ENCODE data around the gene RAB44. TPM values are rescaled to one million over a fixed set of nuclear protein-coding genes. Genes with fewer than 3 reads are reported as not detected.

The RAB44 gene
- total RNA-seq, 6 experiments from 2014 or later, result 0.05 to 0.07 (median 0.07) TPM; not detected in 3

DNA sequence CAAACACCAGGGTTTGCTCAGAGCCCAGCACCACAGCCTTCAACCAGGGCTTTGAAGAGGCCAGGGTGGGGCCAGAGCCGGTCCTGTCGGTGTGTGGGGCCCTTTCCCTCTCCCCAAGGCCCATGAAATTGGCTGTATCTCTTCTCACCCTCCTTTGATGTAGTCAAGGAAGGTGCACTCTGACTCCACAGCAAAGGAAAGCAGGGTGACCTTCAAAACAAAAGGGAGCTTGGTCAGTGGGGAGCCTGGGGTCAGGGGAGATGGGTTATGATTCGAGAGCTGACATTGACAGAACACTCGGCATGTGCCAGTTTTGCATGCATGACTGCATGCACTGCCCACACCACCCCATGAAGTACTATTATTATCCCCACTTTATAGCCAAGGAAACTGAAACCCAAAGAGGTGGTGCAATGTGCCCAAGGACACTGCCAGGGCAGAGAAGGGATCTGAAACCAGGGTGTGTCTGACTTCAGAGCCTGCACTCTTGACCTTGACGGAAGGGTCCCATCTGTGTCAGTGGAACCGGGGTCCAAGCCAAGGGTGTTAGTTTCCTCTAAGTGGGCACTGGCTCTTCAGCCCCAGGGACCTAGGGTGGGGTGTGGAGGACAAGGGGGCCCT lies 55.4 kb downstream of the RAB44 start:
- no peak overlapping the region for H3K27ac ChIP-seq

DNA sequence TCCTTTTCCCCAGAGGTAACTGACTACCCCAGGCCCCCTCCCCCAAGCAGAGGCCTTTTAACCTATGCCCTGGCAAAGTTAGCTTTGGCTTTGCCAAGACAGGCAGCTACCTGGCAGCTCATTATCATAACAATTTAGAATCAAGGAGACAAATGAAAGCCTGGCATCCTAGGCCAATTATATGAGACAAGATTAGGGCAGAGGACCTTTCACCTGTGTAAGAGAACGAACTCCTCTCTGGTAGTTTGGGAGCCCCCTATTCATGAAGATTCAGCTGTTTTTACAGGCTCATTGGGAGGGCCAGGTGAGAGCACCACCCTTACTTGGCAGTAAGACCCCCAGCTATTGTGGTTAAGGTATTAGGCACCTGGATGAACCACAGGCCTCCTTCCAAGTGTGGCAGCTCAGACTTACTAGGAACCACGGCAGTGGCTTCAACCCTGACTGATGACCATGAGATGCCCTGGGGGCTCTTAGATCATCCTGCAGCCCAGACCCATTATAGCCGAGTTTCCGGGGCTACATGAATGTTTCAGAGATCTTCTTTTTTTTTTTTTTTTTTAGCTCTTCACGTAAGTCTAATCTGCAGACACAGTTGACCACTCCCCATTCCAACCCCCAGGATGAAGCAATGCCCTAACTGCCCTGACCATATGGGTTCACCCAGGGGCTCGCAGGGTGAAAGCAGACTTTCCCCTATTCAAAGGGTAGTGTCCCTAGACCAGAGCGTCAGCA lies 56.2 kb downstream of the RAB44 start:
- intact Hi-C loops (cut with DNase I), result loop anchor here in 1 of 2 donors (10.0 kb wide), 1 partner anchor 139 kb away; no protein-coding TSS in a partner anchor
- Histone ChIP-seq H3K27me3 (no peaks in the 10 kb centered on the region), H3K27ac (no peak overlapping the region), H3K36me3 (no peaks in the 10 kb centered on the region), H3K9me3 (no peaks in the 10 kb centered on the region), H3K4me3 (no peak overlapping the region), H3K4me1 (no peaks in the 10 kb centered on the region)
- DNase-seq, result no peak
- WGBS (ENCODE audit: insufficient coverage, low coverage, low lambda C conversion rate, missing lambda C conversion rate), result 71% methylated on average over 3 of the region's 7 CpGs
- no peak for ATAC-seq
- no peak for TF ChIP-seq CTCF (IDR thresholded peaks at IDR 0.05)
- TF ChIP-seq POLR2A (IDR thresholded peaks at IDR 0.05), result no peak

More for the DNA sequence above, 55.4 kb downstream of the RAB44 start:
- intact Hi-C loops (cut with DNase I), result loop anchor here in 1 of 2 donors (10.0 kb wide), 1 partner anchor 138 kb away; no protein-coding TSS in a partner anchor
- Histone ChIP-seq H3K9me3 (no peaks in the 10 kb centered on the region), H3K4me1 (no peaks in the 10 kb centered on the region), H3K36me3 (no peaks in the 10 kb centered on the region), H3K4me3 (no peak overlapping the region), H3K27me3 (no peaks in the 10 kb centered on the region)
- ATAC-seq (peak in 3 of 4 donors; percentile 16 to 42 (median 33)), DNase-seq (no peak)
- TF ChIP-seq POLR2A (IDR thresholded peaks at IDR 0.05), result no peak
- no peak for TF ChIP-seq CTCF (IDR thresholded peaks at IDR 0.05)
- 67% methylated on average over 4 of the region's 6 CpGs for WGBS (ENCODE audit: insufficient coverage, low coverage, low lambda C conversion rate, missing lambda C conversion rate)

DNA sequence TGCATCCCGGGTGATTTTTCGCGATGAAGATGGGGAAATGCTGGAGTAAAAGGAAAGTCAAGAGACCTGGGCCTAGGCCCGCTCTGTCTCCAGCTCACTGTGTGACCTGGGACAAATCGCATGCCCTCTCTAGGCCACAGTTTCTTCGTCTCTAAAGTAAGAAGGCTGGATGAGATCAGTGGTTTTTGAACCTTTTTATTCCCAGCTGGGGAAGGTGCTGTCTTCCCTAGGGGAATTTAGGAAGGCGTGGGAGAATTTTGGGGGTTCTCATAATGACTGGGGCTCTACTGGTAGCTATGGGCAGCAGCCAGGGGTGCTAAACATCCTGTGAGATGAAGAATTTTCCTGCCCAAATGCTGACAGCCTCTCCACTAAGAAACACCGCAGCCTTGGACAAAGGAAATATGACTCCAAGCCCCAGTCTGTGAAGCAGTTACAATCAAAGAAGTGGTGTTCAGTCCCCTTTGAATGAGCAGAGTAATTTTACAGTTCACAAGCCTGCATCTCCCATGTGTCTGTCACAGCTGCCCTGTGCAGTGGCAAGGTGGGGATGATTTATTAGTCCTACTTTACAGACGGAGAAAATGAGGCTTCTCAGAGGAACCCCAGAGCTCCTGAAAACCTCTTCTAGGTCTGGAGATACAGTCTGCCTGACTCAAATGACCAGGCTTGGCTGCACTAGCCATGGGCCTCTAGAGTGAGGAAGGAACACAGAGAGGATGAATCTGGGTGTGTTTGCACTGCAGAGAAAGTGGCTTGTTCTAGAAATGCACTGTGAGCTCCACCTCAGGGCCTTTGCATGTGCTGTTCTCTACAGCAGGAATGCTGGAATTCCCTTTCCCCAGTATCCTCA lies 57.2 kb downstream of the RAB44 start:
- no peak for DNase-seq
- no peaks in the 10 kb centered on the region for H3K4me1 ChIP-seq
- ATAC-seq, result no peak

More for the DNA sequence above, 57.2 kb downstream of the RAB44 start:
- H3K27me3 ChIP-seq, result no peaks in the 10 kb centered on the region
- no peak overlapping the region for H3K4me3 ChIP-seq
- H3K27ac ChIP-seq, result no peak overlapping the region
- WGBS (ENCODE audit: insufficient coverage, low coverage, low lambda C conversion rate, missing lambda C conversion rate), result 82% methylated on average over 7 of the region's 9 CpGs
- intact Hi-C loops (cut with DNase I), result loop anchor here in 1 of 2 donors (10.0 kb wide), 1 partner anchor 140 kb away; no protein-coding TSS in a partner anchor
- no peak for TF ChIP-seq POLR2A (IDR thresholded peaks at IDR 0.05)
- no peak for TF ChIP-seq CTCF (IDR thresholded peaks at IDR 0.05)
- no peaks in the 10 kb centered on the region for H3K36me3 ChIP-seq
- no peaks in the 10 kb centered on the region for H3K9me3 ChIP-seq

All from right lobe of liver (tissue), 6 donors.